HEK293 (cell line): ENCODE measurements around the gene IL2RG.

Experiments
- CTCF ChIA-PET: fragments of 350-600 bp; formaldehyde crosslinking; extraction: SDS; loops from one replicate; lab custom pipeline; 2021; ENCODE audit warnings: antibody characterized with exemption; lab: Yijun Ruan, JAX
- POLR2A ChIA-PET: fragments of 300-600 bp; formaldehyde crosslinking; extraction: SDS; loops from one replicate; lab custom pipeline; 2020; ENCODE audit warnings: antibody characterized with exemption, inconsistent platforms; lab: Yijun Ruan, JAX
- H3K27ac ChIP-seq: fragments of 200-500 bp; sonication (Bioruptor generic); 2 replicates; pipeline ENCODE4 v1.5.1; 2014; ENCODE audit warnings: low read depth, low read length, control low read depth, inconsistent platforms; ENCODE audit errors: extremely low read depth
- H3K36me3 ChIP-seq, 2 experiments: fragments of 200-500 bp in 1 of 2; sonication (Bioruptor generic) in 1 of 2; 1 replicate in 1 of 2; 2 replicates in 1 of 2; pipeline ENCODE4 v1.5.1; 2014 to 2017; ENCODE audit warnings: inconsistent platforms in 2 of 2, low read length in 2 of 2; ENCODE audit not compliant: control insufficient read depth in 2 of 2, insufficient read depth in 1 of 2
- H3K4me1 ChIP-seq: fragments of 200-500 bp; sonication (Bioruptor generic); 2 replicates; pipeline ENCODE4 v1.5.1; 2014; ENCODE audit warnings: mild to moderate bottlenecking, low read length, inconsistent platforms; ENCODE audit not compliant: control insufficient read depth, insufficient read depth
- H3K4me3 ChIP-seq: 2 replicates; pipeline ENCODE4 v1.5.1; 2011; ENCODE audit warnings: low read depth, mild to moderate bottlenecking, control low read depth, low read length, moderate library complexity
- H3K9me3 ChIP-seq: fragments of 200-500 bp; sonication (Bioruptor generic); 2 replicates; pipeline ENCODE4 v1.5.1; 2014; ENCODE audit warnings: low read depth, low read length, inconsistent platforms; ENCODE audit not compliant: control insufficient read depth, insufficient read depth
- BCL6B ChIP-seq: fragments of 450-650 bp; formaldehyde crosslinking; IDR thresholded peaks from 2 replicates; pipeline ENCODE4 v1.5.1; 2017; ENCODE audit warnings: missing biosample characterization, missing genetic modification characterization
- CTCF ChIP-seq: fragments of 450-650 bp; formaldehyde crosslinking; IDR thresholded peaks from 2 replicates; pipeline ENCODE4 v1.5.1; 2016; ENCODE audit warnings: missing biosample characterization, missing genetic modification characterization
- ELK4 ChIP-seq: IDR thresholded peaks from 2 replicates; pipeline ENCODE4 v1.6.1; 2011; ENCODE audit warnings: mild to moderate bottlenecking, low read depth, low read length, borderline replicate concordance
- GLIS1 ChIP-seq: fragments of 450-650 bp; formaldehyde crosslinking; IDR thresholded peaks from 2 replicates; pipeline ENCODE4 v1.5.1; 2016; ENCODE audit warnings: missing biosample characterization, missing genetic modification characterization
- MZF1 ChIP-seq: fragments of 450-650 bp; formaldehyde crosslinking; IDR thresholded peaks from 2 replicates; pipeline ENCODE4 v1.5.1; 2017; ENCODE audit warnings: missing biosample characterization, missing genetic modification characterization, borderline replicate concordance
- PBX3 ChIP-seq: sonication (generic); formaldehyde crosslinking; IDR thresholded peaks from 2 replicates; pipeline ENCODE4 v1.8.1; 2022; ENCODE audit warnings: mild to moderate bottlenecking, moderate library complexity, missing genetic modification reagents
- PRDM1 ChIP-seq: fragments of 450-650 bp; formaldehyde crosslinking; IDR thresholded peaks from 2 replicates; pipeline ENCODE4; 2016; ENCODE audit warnings: missing biosample characterization, missing genetic modification characterization
- SETDB1 ChIP-seq: IDR thresholded peaks from one replicate; pipeline ENCODE4 v1.6.1; 2017; ENCODE audit warnings: mild to moderate bottlenecking, low read length, moderate library complexity, mixed read lengths; ENCODE audit not compliant: insufficient read length
- SP3 ChIP-seq: fragments of 450-650 bp; formaldehyde crosslinking; IDR thresholded peaks from 2 replicates; pipeline ENCODE4 v1.5.1; 2016; ENCODE audit warnings: missing biosample characterization, missing genetic modification characterization
- YY2 ChIP-seq: fragments of 450-650 bp; formaldehyde crosslinking; IDR thresholded peaks from 2 replicates; pipeline ENCODE4 v1.5.1; 2016; ENCODE audit warnings: missing biosample characterization, missing genetic modification characterization
- ZBTB44 ChIP-seq: fragments of 450-650 bp; IDR thresholded peaks from 2 replicates; pipeline ENCODE4 v1.5.1; 2018; ENCODE audit warnings: missing biosample characterization, mild to moderate bottlenecking, missing genetic modification characterization
- ZNF501 ChIP-seq: fragments of 450-650 bp; formaldehyde crosslinking; IDR thresholded peaks from 2 replicates; pipeline ENCODE4 v1.5.1; 2016; ENCODE audit warnings: missing biosample characterization, missing genetic modification characterization
- ZNF571 ChIP-seq: fragments of 450-650 bp; formaldehyde crosslinking; IDR thresholded peaks from 2 replicates; pipeline ENCODE4 v1.5.0; 2017; ENCODE audit warnings: missing biosample characterization, missing genetic modification characterization
- ZNF610 ChIP-seq: fragments of 450-650 bp; formaldehyde crosslinking; IDR thresholded peaks from 2 replicates; pipeline ENCODE4 v1.5.1; 2016; ENCODE audit warnings: missing biosample characterization, missing genetic modification characterization, borderline replicate concordance
- ZNF654 ChIP-seq: fragments of 450-650 bp; formaldehyde crosslinking; IDR thresholded peaks from 2 replicates; pipeline ENCODE4 v1.5.1; 2016; ENCODE audit warnings: low read depth, missing biosample characterization, missing genetic modification characterization
- ZNF660 ChIP-seq: fragments of 450-650 bp; IDR thresholded peaks from 2 replicates; pipeline ENCODE4 v1.5.1; 2018; ENCODE audit warnings: missing biosample characterization, mild to moderate bottlenecking, missing genetic modification characterization
- ZNF692 ChIP-seq: fragments of 450-650 bp; formaldehyde crosslinking; IDR thresholded peaks from 2 replicates; pipeline ENCODE4 v1.5.1; 2016; ENCODE audit warnings: missing biosample characterization, missing genetic modification characterization
- ZNF707 ChIP-seq: fragments of 450-650 bp; formaldehyde crosslinking; IDR thresholded peaks from 2 replicates; pipeline ENCODE4 v1.5.1; 2016; ENCODE audit warnings: missing biosample characterization, missing genetic modification characterization

The IL2RG gene

GRCh38 chrX:71140440-71140839 is 29.1 kb upstream of the IL2RG start (continued):
- TF ChIP-seq BCL6B (tag by site-specific recombination) = no peak

GRCh38 chrX:71131510-71131909 is 20.1 kb upstream of the IL2RG start:
- Histone ChIP-seq H3K9me3 (no peaks in the 10 kb centered on the region), H3K36me3 (peaks cover 20 to 96% of the 10 kb centered on the region in 2 experiments)

GRCh38 chrX:71128915-71129765 is 17.8 kb upstream of the IL2RG start:
- ChIA-PET CTCF (interaction anchor here (0.5 to 2.8 kb wide), 14 partner anchors 10 to 975 kb away, joined by 3 to 24 read pairs (median 4); partner anchors contain the start of gene MED12), POLR2A (no interaction called here)
- H3K9me3 ChIP-seq = no peaks in the 10 kb centered on the region

More at GRCh38 chrX:71131510-71131909, 20.1 kb upstream of the IL2RG start:
- ChIA-PET CTCF (interaction anchor here (0.8 to 1.0 kb wide), 2 partner anchors 66 to 161 kb away, joined by 4 to 7 read pairs; no protein-coding TSS in a partner anchor), POLR2A (interaction anchor here (1.1 kb wide), 1 partner anchor 13 kb away, joined by 3 read pairs; the partner anchor contains the start of gene MED12)
- Histone ChIP-seq H3K4me3 (no peak overlapping the region), H3K4me1 (no peaks in the 10 kb centered on the region), H3K27ac (no peak overlapping the region)
- TF ChIP-seq SP3 (no peak), GLIS1 (tag by site-specific recombination) (no peak)

GRCh38 chrX:71128166-71128833 is 16.9 kb upstream of the IL2RG start:
- H3K36me3 ChIP-seq = peaks cover 16 to 98% of the 10 kb centered on the region in 2 experiments
- no peak overlapping the region for H3K27ac ChIP-seq
- CTCF ChIA-PET = interaction anchor here (0.7 to 2.8 kb wide), 12 partner anchors 9 to 129 kb away, joined by 3 to 24 read pairs (median 4); partner anchors contain the start of gene MED12
- no peak overlapping the region for H3K4me3 ChIP-seq
- H3K9me3 ChIP-seq = no peaks in the 10 kb centered on the region
- POLR2A ChIA-PET = no interaction called here
- no peaks in the 10 kb centered on the region for H3K4me1 ChIP-seq
- TF ChIP-seq ZNF707 (tag by site-specific recombination) (no peak), ELK4 (no peak), ZNF501 (tag by site-specific recombination) (no peak), ZNF610 (tag by site-specific recombination) (no peak), ZNF660 (no peak), ZBTB44 (tag by site-specific recombination) (no peak), PBX3 (CRISPR knock-in tag) (no peak), ZNF692 (tag by site-specific recombination) (no peak), ZNF571 (tag by site-specific recombination) (no peak)

More at GRCh38 chrX:71128915-71129765, 17.8 kb upstream of the IL2RG start:
- Histone ChIP-seq H3K4me3 (no peak overlapping the region), H3K4me1 (no peaks in the 10 kb centered on the region), H3K36me3 (peaks cover 16 to 96% of the 10 kb centered on the region in 2 experiments), H3K27ac (no peak overlapping the region)
- TF ChIP-seq PRDM1 (peak; percentile 52), CTCF (tag by site-specific recombination) (peak; percentile 83), ZNF654 (tag by site-specific recombination) (peak; percentile 46), YY2 (tag by site-specific recombination) (no peak), SETDB1 (no peak), MZF1 (no peak)
